GM12891 (cell line): ENCODE data around the gene CYB5R2.

Experiments
- POLR2A ChIP-seq: IDR thresholded peaks from 2 replicates; pipeline ENCODE4 v1.6.1; 2011; ENCODE audit warnings: low read depth, low read length, control low read depth
- POLR2AphosphoS5 ChIP-seq: IDR thresholded peaks from 2 replicates; pipeline ENCODE4 v1.6.1; 2011; ENCODE audit warnings: low read depth, low read length, control low read depth

GRCh38 chr11:7619322-7619721 lies 54.0 kb downstream of the CYB5R2 start:
- TF ChIP-seq POLR2AphosphoS5 (no peak), POLR2A (no peak)
